HUES6 (cell line): Measurements from ENCODE around the gene UQCRC1.
A peak's percentile ranks its signal among the peaks of the same experiment; 100 is the strongest.

Experiments
- H3K27ac ChIP-seq: 2 replicates; pipeline ENCODE4 v1.7.0; 2013; ENCODE audit warnings: low read depth, mild to moderate bottlenecking, low read length, inconsistent platforms
- H3K27me3 ChIP-seq: 2 replicates; pipeline ENCODE4 v1.6.1; 2013; ENCODE audit warnings: low read length; ENCODE audit not compliant: control insufficient read depth, insufficient read depth
- H3K36me3 ChIP-seq: 2 replicates; pipeline ENCODE4 v1.6.1; 2013; ENCODE audit warnings: low read length; ENCODE audit not compliant: control insufficient read depth, insufficient read depth
- H3K4me1 ChIP-seq: 2 replicates; pipeline ENCODE4 v1.6.1; 2013; ENCODE audit warnings: low read length; ENCODE audit not compliant: control insufficient read depth, insufficient read depth
- H3K4me3 ChIP-seq: 2 replicates; pipeline ENCODE4 v1.5.1; 2013; ENCODE audit warnings: low read depth, low read length
- H3K9ac ChIP-seq: one replicate; pipeline ENCODE4 v1.6.1; 2013; ENCODE audit warnings: mild to moderate bottlenecking, low read length
- H3K9me3 ChIP-seq: 2 replicates; pipeline ENCODE4 v1.6.1; 2013; ENCODE audit warnings: low read depth, low read length; ENCODE audit not compliant: control insufficient read depth, insufficient read depth

UQCRC1 gene

GRCh38 chr3:48596676-48597407, 12.6 kb downstream of the UQCRC1 start:
- peaks cover 7% of the 10 kb centered on the region; the same call in 1 of the 2 replicates for H3K27me3 ChIP-seq
- peaks cover 51% of the 10 kb centered on the region for H3K4me1 ChIP-seq
- peak overlapping the region; percentile 53; the same call in 1 of the 2 replicates for H3K27ac ChIP-seq
- no peaks in the 10 kb centered on the region for H3K9me3 ChIP-seq
- no peak overlapping the region for H3K4me3 ChIP-seq
- H3K36me3 ChIP-seq, result peaks cover 70% of the 10 kb centered on the region
- peak overlapping the region; percentile 58 for H3K9ac ChIP-seq

GRCh38 chr3:48596157-48596556, 13.3 kb downstream of the UQCRC1 start:
- Histone ChIP-seq H3K9ac (peak overlapping the region; percentile 58), H3K27me3 (peaks cover 7% of the 10 kb centered on the region; the same call in 1 of the 2 replicates), H3K27ac (peak overlapping the region; percentile 53; the same call in 1 of the 2 replicates), H3K4me1 (peaks cover 51% of the 10 kb centered on the region), H3K36me3 (peaks cover 70% of the 10 kb centered on the region), H3K4me3 (peak overlapping the region; percentile 68; the same call in 1 of the 2 replicates), H3K9me3 (no peaks in the 10 kb centered on the region)

- peak overlapping the region; percentile 58 for H3K9ac ChIP-seq
- H3K4me1 ChIP-seq, result peaks cover 51% of the 10 kb centered on the region
- H3K27ac ChIP-seq, result peak overlapping the region; percentile 86; the same call in 1 of the 2 replicates
- peaks cover 7% of the 10 kb centered on the region; the same call in 1 of the 2 replicates for H3K27me3 ChIP-seq
- peak overlapping the region; percentile 68; the same call in 1 of the 2 replicates for H3K4me3 ChIP-seq
- peaks cover 70% of the 10 kb centered on the region for H3K36me3 ChIP-seq
- no peaks in the 10 kb centered on the region for H3K9me3 ChIP-seq
Observed at GRCh38 chr3:48595526-48596121, 13.8 kb downstream of the UQCRC1 start.

GRCh38 chr3:48595075-48595525, 14.3 kb downstream of the UQCRC1 start, which contains the start of gene COL7A1:
Gene COL7A1 (minus strand): TSS chr3:48595329. CDS start chr3:48595159, 170 bp downstream.
- H3K27me3 ChIP-seq, result peaks cover 7% of the 10 kb centered on the region; the same call in 1 of the 2 replicates
- peak within 1 kb of the TSS; percentile 97 for H3K9ac ChIP-seq
- peak within 1 kb of the TSS; percentile 68 for H3K4me3 ChIP-seq
- no peaks in the 10 kb centered on the region for H3K9me3 ChIP-seq
- H3K4me1 ChIP-seq, result peaks cover 51% of the 10 kb centered on the region
- H3K36me3 ChIP-seq, result peaks cover 70% of the 10 kb centered on the region
- H3K27ac ChIP-seq, result peak within 1 kb of the TSS; percentile 86; the same call in 1 of the 2 replicates

- peaks cover 7% of the 10 kb centered on the region; the same call in 1 of the 2 replicates for H3K27me3 ChIP-seq
- H3K4me1 ChIP-seq, result peaks cover 51% of the 10 kb centered on the region
- H3K27ac ChIP-seq, result peak overlapping the region; percentile 86; the same call in 1 of the 2 replicates
- H3K9me3 ChIP-seq, result no peaks in the 10 kb centered on the region
- peak overlapping the region; percentile 97 for H3K9ac ChIP-seq
- H3K4me3 ChIP-seq, result peak overlapping the region; percentile 68
- peaks cover 70% of the 10 kb centered on the region for H3K36me3 ChIP-seq
Observed at GRCh38 chr3:48594417-48595049, 14.9 kb downstream of the UQCRC1 start.

- H3K4me1 ChIP-seq, result peaks cover 40% of the 10 kb centered on the region
- peak overlapping the region; percentile 97 for H3K9ac ChIP-seq
- H3K36me3 ChIP-seq, result peaks cover 68% of the 10 kb centered on the region
- peaks cover 7% of the 10 kb centered on the region; the same call in 1 of the 2 replicates for H3K27me3 ChIP-seq
- no peak overlapping the region for H3K27ac ChIP-seq
- peak overlapping the region; percentile 68; the same call in 1 of the 2 replicates for H3K4me3 ChIP-seq
- no peaks in the 10 kb centered on the region for H3K9me3 ChIP-seq
Observed at GRCh38 chr3:48593337-48593736, 16.1 kb downstream of the UQCRC1 start.

GRCh38 chr3:48592519-48593087, 16.8 kb downstream of the UQCRC1 start:
- Histone ChIP-seq H3K27ac (no peak overlapping the region), H3K4me1 (peaks cover 32% of the 10 kb centered on the region), H3K36me3 (peaks cover 67% of the 10 kb centered on the region), H3K27me3 (peaks cover 7% of the 10 kb centered on the region; the same call in 1 of the 2 replicates), H3K4me3 (no peak overlapping the region), H3K9ac (peak overlapping the region; percentile 97), H3K9me3 (no peaks in the 10 kb centered on the region)

GRCh38 chr3:48591886-48592518, 17.4 kb downstream of the UQCRC1 start:
- Histone ChIP-seq H3K27me3 (peaks cover 7% of the 10 kb centered on the region; the same call in 1 of the 2 replicates), H3K27ac (no peak overlapping the region), H3K4me1 (peaks cover 29% of the 10 kb centered on the region), H3K4me3 (no peak overlapping the region), H3K36me3 (peaks cover 67% of the 10 kb centered on the region), H3K9me3 (no peaks in the 10 kb centered on the region), H3K9ac (no peak overlapping the region)

GRCh38 chr3:48591436-48591835, 18.0 kb downstream of the UQCRC1 start:
- Histone ChIP-seq H3K4me3 (no peak overlapping the region), H3K27me3 (peaks cover 7% of the 10 kb centered on the region; the same call in 1 of the 2 replicates), H3K27ac (no peak overlapping the region), H3K9me3 (no peaks in the 10 kb centered on the region), H3K36me3 (peaks cover 68% of the 10 kb centered on the region), H3K4me1 (peaks cover 24% of the 10 kb centered on the region), H3K9ac (no peak overlapping the region)

- Histone ChIP-seq H3K36me3 (peaks cover 96% of the 10 kb centered on the region), H3K27me3 (no peaks in the 10 kb centered on the region), H3K27ac (no peak overlapping the region), H3K4me3 (no peak overlapping the region), H3K4me1 (peaks cover under 1% of the 10 kb centered on the region; the same call in 1 of the 2 replicates), H3K9ac (no peak overlapping the region), H3K9me3 (no peaks in the 10 kb centered on the region)
Observed at GRCh38 chr3:48588230-48588629, 21.2 kb downstream of the UQCRC1 start.
